ENCODE measurements around the gene COL12A1.

The COL12A1 gene

GRCh38 chr6:75213732-75214131 lies 7.9 kb upstream of the COL12A1 start:
- TF ChIP-seq, protein P1, sequence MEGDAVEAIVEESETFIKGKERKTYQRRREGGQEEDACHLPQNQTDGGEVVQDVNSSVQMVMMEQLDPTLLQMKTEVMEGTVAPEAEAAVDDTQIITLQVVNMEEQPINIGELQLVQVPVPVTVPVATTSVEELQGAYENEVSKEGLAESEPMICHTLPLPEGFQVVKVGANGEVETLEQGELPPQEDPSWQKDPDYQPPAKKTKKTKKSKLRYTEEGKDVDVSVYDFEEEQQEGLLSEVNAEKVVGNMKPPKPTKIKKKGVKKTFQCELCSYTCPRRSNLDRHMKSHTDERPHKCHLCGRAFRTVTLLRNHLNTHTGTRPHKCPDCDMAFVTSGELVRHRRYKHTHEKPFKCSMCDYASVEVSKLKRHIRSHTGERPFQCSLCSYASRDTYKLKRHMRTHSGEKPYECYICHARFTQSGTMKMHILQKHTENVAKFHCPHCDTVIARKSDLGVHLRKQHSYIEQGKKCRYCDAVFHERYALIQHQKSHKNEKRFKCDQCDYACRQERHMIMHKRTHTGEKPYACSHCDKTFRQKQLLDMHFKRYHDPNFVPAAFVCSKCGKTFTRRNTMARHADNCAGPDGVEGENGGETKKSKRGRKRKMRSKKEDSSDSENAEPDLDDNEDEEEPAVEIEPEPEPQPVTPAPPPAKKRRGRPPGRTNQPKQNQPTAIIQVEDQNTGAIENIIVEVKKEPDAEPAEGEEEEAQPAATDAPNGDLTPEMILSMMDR (IDR thresholded peaks at IDR 0.05; ENCODE audit: low read depth, low read length) = peak; percentile 3
- in situ Hi-C loops (cut with HindIII; ENCODE audit: low sequenced_read_pairs) = no loop called here
- H3K4me3 ChIP-seq (ENCODE audit: low read depth, low read length) = no peak overlapping the region
- DNase-seq (ENCODE audit: low read depth, low spot score) = no peak

DNA sequence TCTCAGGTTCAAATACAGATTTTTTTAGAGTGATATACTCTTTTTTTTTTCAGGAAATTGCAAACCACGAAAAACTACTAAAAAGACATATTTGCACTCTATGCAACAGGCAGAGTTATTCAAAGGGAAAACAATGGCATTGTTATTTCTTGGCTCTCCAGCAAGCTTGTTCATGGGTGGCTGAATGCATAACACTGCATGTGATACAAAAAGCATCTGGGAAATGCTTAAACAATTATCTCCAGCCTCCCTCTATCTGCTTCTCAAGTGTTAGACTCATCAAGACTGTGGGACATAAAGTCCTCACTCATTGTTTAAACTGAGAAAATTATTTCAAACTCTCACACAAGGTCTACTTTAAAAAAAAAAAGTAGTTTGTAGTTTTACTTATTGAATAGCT lies 7.3 kb upstream of the COL12A1 start:
- in situ Hi-C loops (cut with HindIII; ENCODE audit: low sequenced_read_pairs) = no loop called here
- TF ChIP-seq, protein P1 (IDR thresholded peaks at IDR 0.05; ENCODE audit: low read depth, low read length) = no peak
- no peak overlapping the region for H3K4me3 ChIP-seq (ENCODE audit: low read depth, low read length)
- no peak for DNase-seq (ENCODE audit: low read depth, low spot score)

- TF ChIP-seq, protein P1 (IDR thresholded peaks at IDR 0.05; ENCODE audit: low read depth, low read length) = no peak
- DNase-seq (ENCODE audit: low read depth, low spot score) = no peak
- no peak overlapping the region for H3K4me3 ChIP-seq (ENCODE audit: low read depth, low read length)
- in situ Hi-C loops (cut with HindIII; ENCODE audit: low sequenced_read_pairs) = no loop called here
These were observed 6.2 kb upstream of the COL12A1 start for GRCh38 chr6:75211920-75212590.

GRCh38 chr6:75210885-75211739 lies 5.3 kb upstream of the COL12A1 start:
- TF ChIP-seq, protein P1 (IDR thresholded peaks at IDR 0.05; ENCODE audit: low read depth, low read length) = peak; percentile 71
- in situ Hi-C loops (cut with HindIII; ENCODE audit: low sequenced_read_pairs) = no loop called here
- H3K4me3 ChIP-seq (ENCODE audit: low read depth, low read length) = no peak overlapping the region
- peak; percentile 77 for DNase-seq (ENCODE audit: low read depth, low spot score)

DNA sequence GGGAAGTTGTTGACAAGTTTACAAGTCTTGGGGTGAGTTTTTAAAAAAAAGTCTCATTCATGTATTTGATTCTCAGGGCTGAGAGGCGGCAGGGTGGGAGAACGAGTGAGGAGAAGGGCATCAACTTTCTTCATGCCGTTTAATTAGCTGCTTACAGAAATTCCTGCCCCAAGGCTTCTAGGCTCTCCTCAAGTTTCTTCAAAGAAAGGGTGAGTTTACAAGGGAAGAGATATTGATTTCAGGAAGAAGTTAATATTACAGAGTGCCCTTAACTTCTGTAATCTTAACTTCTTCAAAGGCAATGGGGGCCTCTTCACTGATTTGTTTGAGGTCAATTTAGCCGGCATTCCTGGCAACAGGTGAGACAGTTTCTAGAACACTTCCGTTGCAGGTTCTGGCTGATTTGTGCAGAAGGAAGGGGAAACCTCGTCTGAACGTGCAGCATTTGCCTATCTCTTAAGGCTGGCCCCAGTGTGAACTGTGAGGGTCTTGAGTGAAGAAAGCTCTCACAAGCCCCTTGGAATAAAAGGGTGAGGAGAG lies 3.4 kb upstream of the COL12A1 start:
- no peak overlapping the region for H3K4me3 ChIP-seq (ENCODE audit: low read depth, low read length)
- in situ Hi-C loops (cut with HindIII; ENCODE audit: low sequenced_read_pairs) = no loop called here
- TF ChIP-seq, protein P1 (IDR thresholded peaks at IDR 0.05; ENCODE audit: low read depth, low read length) = no peak
- no peak for DNase-seq (ENCODE audit: low read depth, low spot score)

DNA sequence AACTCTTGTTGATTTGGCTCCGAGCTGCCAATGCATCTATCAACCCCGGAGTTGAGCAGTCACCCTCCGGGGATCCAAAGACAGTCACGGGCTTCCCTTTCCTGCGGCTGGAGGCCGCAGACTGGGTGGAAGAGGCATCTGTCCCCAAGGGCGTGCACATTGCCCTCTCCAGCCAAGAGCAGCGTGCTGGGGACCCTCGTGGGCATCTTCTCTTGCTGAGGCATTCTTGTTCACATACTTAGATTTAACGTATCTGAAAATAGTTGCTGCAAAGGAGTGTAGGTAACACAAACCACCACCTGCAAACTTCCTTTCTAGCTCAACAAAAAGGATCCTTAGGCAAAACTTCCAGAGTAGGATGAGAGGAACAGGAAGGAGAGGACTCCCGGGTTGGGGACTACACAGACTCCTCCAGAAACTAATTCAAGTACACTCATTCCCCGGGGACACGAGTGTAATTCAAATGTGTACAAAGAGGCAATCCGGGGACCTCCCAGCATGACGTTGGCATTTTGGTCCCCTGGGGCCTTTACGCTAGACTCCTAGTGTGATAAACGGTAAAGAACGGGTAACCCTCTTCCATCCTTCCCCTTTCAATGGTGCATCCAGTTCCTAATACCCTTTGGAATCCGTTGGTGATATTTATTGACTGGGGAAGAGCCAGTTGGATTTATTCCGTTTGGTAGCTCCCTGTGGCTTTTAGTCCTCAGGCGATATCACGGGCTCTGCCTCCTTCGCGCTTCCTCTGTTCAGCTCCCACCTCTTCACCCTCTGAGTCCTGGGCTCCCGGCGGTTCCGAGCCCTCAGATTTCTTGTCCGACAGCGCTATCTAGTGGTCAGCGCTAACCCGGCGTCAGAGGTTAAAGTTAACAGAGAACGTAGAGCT lies 2.7 kb upstream of the COL12A1 start:
- peak; percentile 83 for DNase-seq (ENCODE audit: low read depth, low spot score)
- TF ChIP-seq, protein P1 (IDR thresholded peaks at IDR 0.05; ENCODE audit: low read depth, low read length) = peak; percentile 83
- in situ Hi-C loops (cut with HindIII; ENCODE audit: low sequenced_read_pairs) = no loop called here
- no peak overlapping the region for H3K4me3 ChIP-seq (ENCODE audit: low read depth, low read length)
